GM19455 (cell line): ENCODE measurements around the gene S100A16.
"Not testable (repeated sequence)": the region's sequence is repeated elsewhere in the genome, so short reads cannot be mapped to it uniquely, and the experiment has no call there.

ENCODE experiments used
- ATAC-seq: cut with Tn5 transposase; IDR thresholded peaks from one replicate; pipeline ENCODE4 v1.9.1; 2021; ENCODE audit not compliant: unreplicated experiment

S100A16 gene, protein sequence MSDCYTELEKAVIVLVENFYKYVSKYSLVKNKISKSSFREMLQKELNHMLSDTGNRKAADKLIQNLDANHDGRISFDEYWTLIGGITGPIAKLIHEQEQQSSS

DNA sequence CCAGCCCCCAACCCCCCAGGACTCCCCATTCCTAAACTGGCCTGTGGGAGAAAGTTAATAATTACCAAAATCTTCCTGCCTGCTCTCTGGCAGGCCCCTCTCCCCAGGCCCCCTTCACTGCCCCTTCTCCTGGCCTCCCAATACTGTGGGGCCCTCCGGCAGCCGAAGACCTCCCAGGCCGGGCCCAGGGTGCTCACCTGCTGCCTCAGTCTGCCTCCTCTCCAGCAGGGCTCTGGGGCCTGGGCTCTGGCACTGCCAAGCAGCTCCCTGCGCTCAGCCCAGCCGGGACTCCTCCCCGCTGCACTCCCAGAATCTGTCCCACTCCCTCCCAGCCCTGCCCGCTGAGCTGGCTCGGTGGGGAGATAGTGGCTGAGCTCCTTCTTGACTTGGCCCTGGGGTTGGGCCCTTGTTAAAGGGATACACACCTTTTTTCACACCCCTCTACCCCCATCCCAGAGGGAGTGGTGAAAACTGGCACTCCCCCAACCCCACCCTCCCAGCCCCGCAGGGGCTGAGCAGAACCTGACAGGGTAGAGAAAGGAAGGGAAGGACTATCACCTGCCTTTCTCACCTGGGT, at the start of gene S100A16:
Gene S100A16, minus strand, starts transcription at position 383 of the 577 bp plus-strand sequence. CDS start 4,986 bp downstream, outside the sequence.
- ATAC-seq = no peak

DNA sequence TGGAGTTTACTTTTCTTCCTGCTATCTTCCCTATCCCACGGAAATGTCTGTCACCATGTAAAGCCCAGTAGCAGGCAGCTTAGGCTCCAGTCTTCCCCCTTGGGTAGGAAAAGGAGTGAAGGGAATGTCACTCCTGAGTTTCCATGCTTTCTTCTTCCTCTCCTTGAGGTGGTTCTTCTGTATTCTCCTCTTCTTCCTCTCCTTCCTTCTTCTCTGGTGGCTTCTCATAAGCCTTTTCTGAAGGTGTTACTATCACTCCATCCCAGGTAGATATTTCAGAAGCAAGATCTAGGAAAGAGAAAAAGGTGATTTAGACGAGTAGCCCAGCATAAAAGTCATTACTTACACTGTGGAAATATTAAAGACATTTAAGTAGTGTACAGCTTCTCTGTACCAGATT, 49.3 kb upstream of the S100A16 start:
- no peak for ATAC-seq

DNA sequence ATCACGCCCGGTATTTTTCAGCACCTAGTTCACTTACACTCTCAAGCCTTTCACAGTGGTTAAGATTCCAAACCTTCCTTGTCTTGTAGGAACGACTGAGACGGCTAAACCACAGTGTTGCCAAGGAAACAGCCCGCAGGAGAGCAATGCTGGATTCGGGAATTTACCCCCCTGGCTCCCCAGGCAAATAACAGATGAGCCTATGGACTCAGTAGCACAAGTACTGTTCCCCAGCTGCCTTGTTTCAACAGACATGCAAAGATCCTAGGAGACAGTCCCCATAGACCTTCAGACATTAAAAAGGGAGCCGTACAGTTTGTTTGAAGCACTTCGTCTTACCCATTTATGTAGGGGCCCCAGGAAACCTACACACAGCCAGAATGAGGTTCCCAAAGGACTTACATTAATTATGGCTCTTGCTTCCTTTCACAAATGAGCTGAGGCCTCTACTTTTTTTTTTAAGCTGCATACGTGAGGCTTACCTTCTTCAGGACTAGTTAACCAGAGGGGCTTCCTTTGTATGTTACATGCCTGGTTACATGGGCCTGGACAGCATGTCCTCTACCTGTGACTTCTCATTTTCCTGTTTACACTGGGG, 48.3 kb upstream of the S100A16 start:
- ATAC-seq = no peak

DNA sequence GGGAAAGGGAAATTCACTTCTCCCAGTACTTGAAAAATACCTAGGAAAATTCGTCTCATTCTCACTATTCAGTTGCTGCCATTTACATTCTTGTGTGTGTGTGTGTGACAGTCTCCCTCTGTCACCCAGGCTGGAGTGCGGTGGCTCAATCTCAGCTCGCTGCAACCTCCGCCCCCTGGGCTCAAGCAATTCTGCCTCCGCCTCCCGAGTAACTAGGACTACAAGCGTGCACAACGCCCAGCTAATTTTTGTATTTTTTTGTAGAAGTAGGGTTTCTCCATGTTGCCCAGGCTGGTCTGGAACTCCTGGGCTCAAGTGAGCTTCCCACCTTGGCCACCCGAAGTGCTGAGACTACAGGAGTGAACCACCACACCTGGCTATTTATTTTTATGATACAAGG, 46.7 kb upstream of the S100A16 start:
- no peak for ATAC-seq

DNA sequence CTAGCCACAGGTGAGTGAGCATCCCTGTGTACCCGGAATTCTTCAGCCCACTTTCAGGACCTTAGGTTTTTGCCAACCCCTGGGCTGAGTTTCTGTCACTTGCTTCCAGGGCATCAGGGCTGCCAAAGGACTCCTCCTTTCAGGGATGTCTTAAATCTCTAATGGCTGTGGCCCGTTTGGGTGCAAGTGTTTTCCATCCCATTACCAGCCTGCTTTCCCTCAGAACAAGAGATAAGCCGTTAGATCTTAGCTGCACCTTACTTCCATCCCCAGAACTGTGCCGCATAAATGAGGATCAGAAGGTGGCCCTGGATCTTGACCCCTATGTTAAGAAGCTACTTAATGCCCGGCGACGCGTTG, 46.2 kb upstream of the S100A16 start:
- ATAC-seq = peak; percentile 2

DNA sequence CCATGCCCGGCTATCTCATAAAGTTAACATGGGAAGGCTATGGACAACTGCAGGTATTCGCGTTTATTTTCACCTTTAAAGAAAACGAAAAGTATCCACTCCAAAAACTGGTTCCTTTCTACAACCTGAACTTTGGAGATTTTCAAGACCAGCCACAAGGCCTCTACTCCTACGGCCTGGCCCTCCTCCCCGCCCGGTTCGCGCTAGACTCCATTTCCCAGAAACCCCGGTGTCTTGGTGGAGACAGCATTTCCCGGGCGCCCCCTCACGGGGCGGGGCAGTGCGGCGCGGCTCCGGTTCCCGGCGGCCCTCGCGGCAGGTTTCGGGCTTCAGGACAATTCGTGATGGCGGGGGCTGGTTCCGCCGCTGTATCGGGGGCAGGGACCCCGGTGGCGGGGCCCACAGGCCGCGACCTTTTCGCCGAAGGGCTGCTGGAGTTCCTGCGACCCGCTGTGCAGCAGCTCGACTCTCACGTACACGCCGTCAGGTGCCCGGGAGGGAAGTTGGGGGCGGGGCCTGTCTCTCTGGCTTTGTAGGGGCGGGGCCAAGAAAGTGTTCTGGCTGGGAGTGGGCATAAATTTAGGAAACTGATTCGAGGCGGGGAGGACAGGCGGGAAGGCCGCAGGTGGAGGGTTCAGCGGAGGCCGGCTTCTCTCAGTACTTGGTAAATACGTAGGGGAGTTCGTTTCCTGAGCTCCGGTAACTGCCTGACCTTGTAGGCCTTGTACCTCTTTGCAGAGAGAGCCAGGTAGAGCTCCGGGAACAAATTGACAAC, 45.6 kb upstream of the S100A16 start, which contains the start of gene SNAPIN:
Gene SNAPIN, plus strand, starts transcription at position 304 of the 775 bp plus-strand sequence. Its CDS starts 41 bp downstream, at position 345.
- peak; percentile 93 for ATAC-seq

DNA sequence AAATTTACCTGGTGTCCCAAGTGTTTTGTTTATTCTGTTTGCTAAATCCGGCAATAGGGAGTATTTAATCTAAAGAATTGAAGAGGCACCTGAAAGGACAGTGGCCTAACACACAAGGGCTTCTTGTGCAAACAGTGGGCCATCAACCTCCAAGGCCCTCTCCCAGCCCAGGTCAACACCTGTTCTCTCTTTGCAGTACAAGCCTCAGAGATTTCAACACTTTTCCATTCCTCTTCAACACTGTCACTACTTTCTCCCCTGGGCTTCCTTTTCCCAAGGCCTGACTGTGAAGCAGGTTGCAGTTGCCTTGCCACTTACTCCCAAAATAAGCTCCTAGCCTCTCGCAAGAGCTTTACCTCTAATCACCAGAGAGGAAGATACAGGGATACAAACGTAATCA, 42.4 kb upstream of the S100A16 start:
- no peak for ATAC-seq

DNA sequence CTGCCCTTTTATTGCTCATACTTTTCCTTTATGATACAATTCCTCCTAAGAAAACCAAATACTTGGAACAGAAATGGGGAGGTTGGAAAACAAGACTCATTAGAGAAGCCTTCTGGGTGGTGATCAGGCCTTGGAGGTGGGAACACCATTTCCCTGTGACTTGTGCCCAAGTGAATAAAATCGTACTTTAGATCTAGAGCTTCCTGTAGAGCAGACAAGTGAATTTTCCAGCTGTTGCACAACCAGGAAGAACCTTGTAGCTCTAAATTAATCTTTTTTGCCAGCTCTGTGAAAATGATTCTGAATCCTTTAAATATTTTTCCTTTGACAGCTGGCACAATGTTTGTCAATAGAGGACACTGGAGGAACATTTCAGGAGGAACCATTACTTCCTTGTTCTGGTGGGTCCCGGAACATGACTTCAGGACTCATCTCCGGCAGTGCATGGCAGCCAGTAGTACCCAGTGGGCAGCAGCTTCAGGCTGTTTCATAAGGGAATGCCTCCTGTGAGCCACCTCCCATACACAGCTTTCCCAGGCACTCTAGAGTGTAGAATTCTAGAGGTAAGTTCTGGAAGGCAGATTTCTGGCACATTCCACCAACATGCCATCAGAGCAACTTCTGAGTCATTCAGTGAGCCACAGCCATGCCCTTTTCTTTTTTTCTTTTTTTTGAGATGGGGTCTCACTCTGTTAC, 40.0 kb upstream of the S100A16 start:
- no peak for ATAC-seq

DNA sequence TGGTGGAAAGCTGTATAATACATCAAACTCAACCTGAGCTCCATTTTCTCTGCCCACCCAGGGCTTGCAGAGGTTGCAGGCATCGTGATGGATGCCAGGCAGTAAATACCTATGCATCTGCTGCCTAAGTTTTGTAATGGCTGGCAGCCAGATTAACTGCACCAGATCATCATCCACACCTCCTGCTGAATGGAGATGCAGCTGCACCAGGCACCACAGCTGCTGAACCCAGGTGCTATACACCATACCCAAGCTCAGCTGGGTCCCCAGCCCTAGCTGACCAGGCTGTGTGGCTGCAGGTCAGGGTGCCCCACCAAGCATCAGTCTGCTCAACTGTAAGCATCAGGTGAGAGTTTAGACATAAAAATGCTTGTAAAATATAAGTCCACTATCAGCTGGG, 38.8 kb upstream of the S100A16 start:
- no peak for ATAC-seq

DNA sequence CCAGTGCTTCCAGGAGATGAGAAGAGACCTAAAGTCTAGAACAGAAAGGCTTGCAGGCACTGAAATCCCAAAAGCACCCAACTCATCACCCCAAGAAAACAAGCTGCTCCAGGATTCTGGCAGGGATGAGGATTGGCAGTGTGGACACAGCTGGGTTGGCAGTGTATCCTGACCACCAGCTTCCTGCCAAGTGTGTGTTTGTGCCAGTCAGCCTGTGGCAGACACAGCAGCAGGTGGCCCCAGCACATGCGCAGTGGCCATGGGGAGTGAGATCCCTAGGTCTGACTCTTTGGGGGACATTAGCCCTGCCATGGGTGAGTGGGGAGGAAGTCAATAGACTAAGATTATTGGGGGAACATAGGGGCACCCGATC, 36.9 kb upstream of the S100A16 start:
- ATAC-seq = no peak

DNA sequence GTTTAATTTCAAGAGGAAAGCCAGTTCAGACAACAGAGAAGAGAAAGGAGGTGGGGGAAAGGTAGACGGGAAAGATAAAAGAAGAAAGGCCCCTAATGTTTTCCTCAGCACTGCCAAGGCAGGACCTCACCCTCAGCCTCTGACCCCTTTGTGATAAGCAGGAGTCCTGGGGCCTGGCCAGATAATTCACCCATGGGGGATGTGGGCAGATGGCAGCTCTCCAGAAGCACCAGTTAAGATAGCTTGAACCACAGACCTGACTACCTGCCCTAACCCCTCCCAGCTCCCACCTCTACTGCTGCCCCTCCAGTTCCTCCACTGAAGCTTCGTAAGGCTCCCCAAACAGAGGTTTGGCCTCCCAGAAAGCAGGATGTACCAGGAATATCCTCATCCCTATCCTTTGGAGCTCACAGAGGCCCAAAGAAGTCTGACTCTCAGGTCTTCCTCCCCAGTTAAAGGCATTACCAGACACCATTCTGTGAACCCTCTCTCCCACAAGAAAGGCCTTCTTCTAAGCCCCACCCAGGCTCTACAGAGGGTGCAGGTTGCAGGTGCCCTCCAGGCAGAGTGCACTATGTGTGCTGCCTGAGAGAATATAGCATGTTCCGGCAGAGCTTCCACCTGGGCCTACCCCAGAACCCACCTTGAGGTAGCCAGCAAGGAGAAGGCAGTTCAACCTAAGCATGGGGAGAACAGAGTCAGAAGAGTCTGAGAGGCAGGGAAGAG, 36.4 kb upstream of the S100A16 start:
- no peak for ATAC-seq

DNA sequence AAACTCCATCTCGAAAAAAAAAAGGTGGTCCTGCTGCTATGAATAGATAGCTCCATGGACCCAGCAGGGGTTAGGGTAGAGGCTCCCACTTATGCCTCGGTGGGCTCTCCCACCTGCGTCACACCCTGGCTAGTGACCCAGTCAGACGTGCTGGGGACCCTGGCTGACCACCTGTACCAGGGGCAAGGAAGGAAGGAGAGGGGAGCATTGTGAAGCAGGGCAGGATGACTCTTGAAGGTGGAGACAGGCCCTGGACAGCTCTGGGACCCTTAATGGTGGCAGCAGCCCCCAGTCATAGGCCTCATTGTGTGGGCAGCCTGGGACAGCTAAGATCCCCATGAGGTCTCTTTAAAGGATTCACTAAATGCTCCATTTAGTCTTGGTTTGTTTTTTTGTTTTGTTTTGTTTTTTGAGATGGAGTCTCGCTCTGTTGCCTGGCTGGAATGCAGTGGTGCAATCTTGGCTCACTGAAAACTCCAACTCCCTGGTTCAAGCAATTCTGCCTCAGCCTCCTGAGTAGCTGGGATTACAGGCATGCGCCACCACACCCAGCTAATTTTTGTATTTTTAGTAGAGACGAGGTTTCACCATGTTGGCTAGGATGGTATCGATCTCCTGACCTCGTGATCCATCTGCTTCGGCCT, 35.2 kb upstream of the S100A16 start:
- ATAC-seq = no peak

DNA sequence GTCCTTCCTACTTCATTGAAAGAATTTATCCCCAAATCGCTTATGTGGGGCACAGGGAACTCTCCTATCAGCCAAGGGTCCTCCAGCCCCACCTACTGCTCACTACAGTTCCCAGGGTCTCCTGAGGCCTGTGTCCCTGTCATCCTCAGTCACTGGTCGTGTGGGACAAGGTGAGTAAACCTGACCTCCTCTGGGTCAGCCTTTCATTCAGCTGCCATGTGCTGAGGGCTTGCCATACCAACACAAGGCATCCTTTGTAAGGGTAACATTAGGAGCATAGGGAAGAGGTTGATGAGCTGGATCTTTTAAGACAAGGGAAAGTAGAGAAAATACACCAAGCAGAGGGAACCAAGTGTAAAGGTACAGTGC, 34.4 kb upstream of the S100A16 start:
- ATAC-seq = no peak

DNA sequence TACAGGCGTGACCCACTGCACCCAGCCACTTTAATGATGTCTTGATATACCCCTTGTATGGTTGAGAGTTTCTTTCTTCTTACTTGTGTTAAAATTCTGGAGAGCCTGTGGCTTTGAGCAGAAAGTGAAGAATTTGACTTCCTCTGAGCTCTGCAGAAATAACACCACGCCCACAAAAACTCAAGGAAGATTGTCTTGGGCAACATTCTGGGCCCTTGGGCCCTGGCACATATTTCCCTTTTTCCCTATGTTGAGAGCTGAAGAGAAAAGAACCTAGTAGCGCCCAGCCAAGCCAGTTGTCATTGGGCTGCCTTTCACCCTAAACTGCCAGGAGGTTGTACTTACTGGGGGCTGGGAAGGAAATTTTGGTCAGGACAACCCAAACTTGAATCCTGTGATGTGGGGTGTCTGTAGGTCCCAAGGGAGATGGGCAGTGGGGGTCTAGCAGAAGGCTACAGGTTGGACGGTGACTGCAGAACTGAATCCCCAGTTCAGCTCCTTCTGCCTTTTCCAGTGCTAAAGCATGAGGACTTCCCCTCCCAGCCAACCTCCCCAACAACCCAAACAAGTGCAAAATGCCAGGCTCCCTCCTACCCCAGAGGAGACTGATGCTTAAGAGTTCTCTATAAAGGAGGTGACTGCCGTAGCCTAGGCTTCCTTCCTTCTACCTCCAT, 33.9 kb upstream of the S100A16 start:
- no peak for ATAC-seq

DNA sequence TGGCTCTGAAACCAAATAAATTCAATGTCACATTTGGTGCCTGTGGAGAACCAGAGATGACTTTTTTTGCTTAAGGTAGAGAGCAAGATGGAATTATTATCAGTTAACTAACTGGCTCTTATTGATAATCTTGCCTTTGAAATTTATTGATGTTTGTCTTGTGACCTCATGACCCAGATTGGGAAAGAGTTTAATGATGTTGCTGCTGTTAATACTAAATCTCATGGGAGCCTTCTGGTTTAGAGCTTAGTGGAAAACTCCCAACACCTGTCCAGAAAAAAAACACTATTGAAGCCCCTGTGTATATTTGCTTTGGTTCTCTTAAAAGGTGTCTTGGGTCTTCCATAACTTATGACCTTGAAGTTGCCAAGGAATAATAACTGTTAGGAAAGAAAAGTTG, 30.9 kb upstream of the S100A16 start:
- no peak for ATAC-seq

DNA sequence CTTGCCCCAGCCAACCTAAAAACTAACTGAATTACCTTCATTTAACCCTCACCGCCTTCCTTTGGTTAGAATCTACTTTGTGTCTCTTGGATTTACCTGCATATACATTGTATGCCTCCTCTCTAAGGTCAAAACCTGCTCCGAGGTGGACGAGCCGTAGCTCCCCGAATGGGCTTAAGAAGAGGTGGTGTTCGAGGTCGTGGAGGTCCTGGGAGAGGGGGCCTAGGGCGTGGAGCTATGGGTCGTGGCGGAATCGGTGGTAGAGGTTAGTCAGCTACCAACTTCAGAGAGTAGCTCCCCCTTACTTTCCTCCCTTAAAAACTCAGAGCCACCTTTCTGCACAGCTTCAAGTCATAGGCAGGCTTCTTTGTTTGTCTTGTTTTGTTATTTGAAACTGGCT, 30.2 kb upstream of the S100A16 start:
- ATAC-seq = no peak

DNA sequence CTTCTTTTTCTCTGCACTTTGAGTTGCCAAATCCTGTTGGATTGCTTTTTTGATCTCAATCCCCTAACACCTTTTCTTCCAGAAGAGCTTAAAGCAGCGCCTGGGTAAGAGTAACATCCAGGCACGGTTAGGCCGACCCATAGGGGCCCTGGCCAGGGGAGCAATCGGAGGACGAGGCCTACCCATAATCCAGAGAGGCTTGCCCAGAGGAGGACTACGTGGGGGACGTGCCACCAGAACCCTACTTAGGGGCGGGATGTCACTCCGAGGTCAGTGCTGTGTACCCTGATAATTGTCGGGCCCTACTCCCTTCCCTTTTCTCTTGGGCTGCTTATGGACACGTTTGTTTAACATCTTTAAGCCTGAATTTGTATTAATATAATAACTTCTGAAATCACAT, 29.2 kb upstream of the S100A16 start:
- ATAC-seq = no peak

DNA sequence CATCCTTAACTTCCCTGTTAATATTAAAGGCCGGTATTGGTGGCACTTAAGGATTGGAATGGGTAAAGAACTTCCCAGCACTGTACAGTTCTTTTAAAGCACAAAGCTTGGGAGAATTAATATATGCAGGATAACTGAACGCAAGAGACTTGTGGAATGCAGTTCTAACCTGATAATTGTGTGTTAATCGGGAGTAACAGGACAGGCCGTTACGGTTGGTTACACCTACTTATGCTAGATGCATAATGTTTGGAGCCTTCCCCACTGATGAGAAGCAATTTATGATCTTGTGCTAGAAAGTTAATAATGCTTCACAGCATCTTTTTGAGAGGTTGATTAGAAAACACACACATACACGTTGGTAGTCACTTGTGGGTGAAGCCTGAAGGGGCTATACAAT, 27.9 kb upstream of the S100A16 start:
- ATAC-seq = no peak

DNA sequence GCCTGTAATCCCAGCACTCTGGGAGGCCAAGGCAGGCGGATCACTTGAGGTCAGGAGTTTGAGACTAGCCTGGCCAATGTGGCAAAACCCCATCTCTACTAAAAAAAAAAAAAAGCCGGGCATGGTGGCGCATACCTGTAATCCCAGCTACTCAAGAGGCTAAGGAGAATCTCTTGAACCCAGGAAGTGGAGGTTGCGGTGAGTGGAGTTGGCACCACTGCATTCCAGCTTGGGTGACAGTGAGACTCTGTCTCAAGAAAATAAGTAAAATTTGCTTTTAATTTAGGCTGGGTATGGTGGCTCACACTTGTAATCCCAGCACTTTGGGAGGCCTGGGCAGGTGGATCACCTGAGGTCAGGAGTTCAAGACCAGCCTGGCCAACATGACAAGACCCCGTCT, 27.3 kb upstream of the S100A16 start:
- not testable (repeated sequence) for ATAC-seq

DNA sequence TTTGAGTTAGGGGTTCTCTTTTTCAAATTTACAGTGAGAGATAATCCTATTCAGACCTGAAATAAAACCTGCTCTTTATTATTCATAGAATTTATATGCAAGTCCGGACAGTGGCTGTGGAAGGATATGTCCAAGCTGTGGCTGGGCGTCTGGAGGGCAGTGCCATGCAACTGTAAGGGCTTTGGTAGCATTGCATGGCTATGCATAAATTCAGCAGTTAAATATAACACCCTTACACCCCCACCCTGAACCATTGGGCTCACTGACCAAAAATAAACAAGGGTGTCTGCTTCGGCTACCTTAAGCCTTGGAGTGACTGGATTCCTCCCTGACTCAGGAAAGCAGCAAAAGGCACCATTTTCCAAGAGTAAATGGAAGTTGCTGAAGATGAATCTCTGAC, 26.3 kb upstream of the S100A16 start:
- no peak for ATAC-seq
